ENCODE measurements around the gene HSPA12B.

HSPA12B gene

GRCh38 chr20:3753501-3754275 lies 21.2 kb downstream of the HSPA12B start:
- no peak overlapping the region for H3K27ac ChIP-seq (ENCODE audit: low read depth in 2 of 2, low read length in 2 of 2)
- peaks cover 0 to 10% of the 10 kb centered on the region in 2 donors for H3K36me3 ChIP-seq (ENCODE audit: control insufficient read depth in 2 of 2, insufficient read depth in 2 of 2, low read length in 2 of 2)

GRCh38 chr20:3754276-3754630 lies 21.8 kb downstream of the HSPA12B start:
- Histone ChIP-seq H3K4me3 (ENCODE audit: low read length in 2 of 2) (no peak overlapping the region), H3K27me3 (ENCODE audit: control insufficient read depth in 2 of 2, insufficient read depth in 2 of 2, low read length in 2 of 2) (peaks cover 0 to 7% of the 10 kb centered on the region in 2 donors), H3K27ac (ENCODE audit: low read depth in 2 of 2, low read length in 2 of 2) (no peak overlapping the region), H3K9ac (ENCODE audit: low read depth in 1 of 2, low read length in 2 of 2) (no peak overlapping the region), H3K9me3 (ENCODE audit: control insufficient read depth in 2 of 2, low read length in 2 of 2) (no peaks in the 10 kb centered on the region), H3K36me3 (ENCODE audit: control insufficient read depth in 2 of 2, insufficient read depth in 2 of 2, low read length in 2 of 2) (peaks cover 0 to 10% of the 10 kb centered on the region in 2 donors), H3K4me1 (ENCODE audit: control insufficient read depth in 2 of 2, insufficient read depth in 2 of 2, low read length in 2 of 2) (peaks cover 0 to 5% of the 10 kb centered on the region in 2 donors)

More at GRCh38 chr20:3753501-3754275, 21.2 kb downstream of the HSPA12B start:
- H3K4me1 ChIP-seq (ENCODE audit: control insufficient read depth in 2 of 2, insufficient read depth in 2 of 2, low read length in 2 of 2), result peaks cover 0 to 5% of the 10 kb centered on the region in 2 donors
- H3K4me3 ChIP-seq (ENCODE audit: low read length in 2 of 2), result no peak overlapping the region
- peaks cover 0 to 8% of the 10 kb centered on the region in 2 donors for H3K27me3 ChIP-seq (ENCODE audit: control insufficient read depth in 2 of 2, insufficient read depth in 2 of 2, low read length in 2 of 2)
- H3K9me3 ChIP-seq (ENCODE audit: control insufficient read depth in 2 of 2, low read length in 2 of 2), result no peaks in the 10 kb centered on the region
- no peak overlapping the region for H3K9ac ChIP-seq (ENCODE audit: low read depth in 1 of 2, low read length in 2 of 2)

- H3K4me3 ChIP-seq (ENCODE audit: low read length in 2 of 2), result no peak overlapping the region
- no peak overlapping the region for H3K27ac ChIP-seq (ENCODE audit: low read depth in 2 of 2, low read length in 2 of 2)
- peaks cover 0 to 7% of the 10 kb centered on the region in 2 donors for H3K27me3 ChIP-seq (ENCODE audit: control insufficient read depth in 2 of 2, insufficient read depth in 2 of 2, low read length in 2 of 2)
- no peak overlapping the region for H3K9ac ChIP-seq (ENCODE audit: low read depth in 1 of 2, low read length in 2 of 2)
- H3K9me3 ChIP-seq (ENCODE audit: control insufficient read depth in 2 of 2, low read length in 2 of 2), result no peaks in the 10 kb centered on the region
- peaks cover 0 to 2% of the 10 kb centered on the region in 2 donors for H3K4me1 ChIP-seq (ENCODE audit: control insufficient read depth in 2 of 2, insufficient read depth in 2 of 2, low read length in 2 of 2)
- peaks cover 0 to 10% of the 10 kb centered on the region in 2 donors for H3K36me3 ChIP-seq (ENCODE audit: control insufficient read depth in 2 of 2, insufficient read depth in 2 of 2, low read length in 2 of 2)
Measured at GRCh38 chr20:3755269-3755668, 22.8 kb downstream of the HSPA12B start.

GRCh38 chr20:3755814-3756480 lies 23.5 kb downstream of the HSPA12B start:
- no peak overlapping the region for H3K4me3 ChIP-seq (ENCODE audit: low read length in 2 of 2)
- H3K9ac ChIP-seq (ENCODE audit: low read depth in 1 of 2, low read length in 2 of 2), result no peak overlapping the region
- no peak overlapping the region for H3K27ac ChIP-seq (ENCODE audit: low read depth in 2 of 2, low read length in 2 of 2)
- H3K9me3 ChIP-seq (ENCODE audit: control insufficient read depth in 2 of 2, low read length in 2 of 2), result no peaks in the 10 kb centered on the region
- peaks cover 0 to 10% of the 10 kb centered on the region in 2 donors for H3K36me3 ChIP-seq (ENCODE audit: control insufficient read depth in 2 of 2, insufficient read depth in 2 of 2, low read length in 2 of 2)
- H3K27me3 ChIP-seq (ENCODE audit: control insufficient read depth in 2 of 2, insufficient read depth in 2 of 2, low read length in 2 of 2), result peaks cover 0 to under 1% of the 10 kb centered on the region in 2 donors
- H3K4me1 ChIP-seq (ENCODE audit: control insufficient read depth in 2 of 2, insufficient read depth in 2 of 2, low read length in 2 of 2), result peaks cover 0 to 2% of the 10 kb centered on the region in 2 donors

GRCh38 chr20:3757268-3757667 lies 24.8 kb downstream of the HSPA12B start:
- no peak overlapping the region for H3K27ac ChIP-seq (ENCODE audit: low read depth in 2 of 2, low read length in 2 of 2)
- peaks cover 0 to 10% of the 10 kb centered on the region in 2 donors for H3K36me3 ChIP-seq (ENCODE audit: control insufficient read depth in 2 of 2, insufficient read depth in 2 of 2, low read length in 2 of 2)
- H3K27me3 ChIP-seq (ENCODE audit: control insufficient read depth in 2 of 2, insufficient read depth in 2 of 2, low read length in 2 of 2), result no peaks in the 10 kb centered on the region
- H3K9ac ChIP-seq (ENCODE audit: low read depth in 1 of 2, low read length in 2 of 2), result no peak overlapping the region
- no peak overlapping the region for H3K4me3 ChIP-seq (ENCODE audit: low read length in 2 of 2)
- H3K4me1 ChIP-seq (ENCODE audit: control insufficient read depth in 2 of 2, insufficient read depth in 2 of 2, low read length in 2 of 2), result no peaks in the 10 kb centered on the region
- no peaks in the 10 kb centered on the region for H3K9me3 ChIP-seq (ENCODE audit: control insufficient read depth in 2 of 2, low read length in 2 of 2)

GRCh38 chr20:3758566-3758965 lies 26.1 kb downstream of the HSPA12B start:
- H3K27me3 ChIP-seq (ENCODE audit: control insufficient read depth in 2 of 2, insufficient read depth in 2 of 2, low read length in 2 of 2), result no peaks in the 10 kb centered on the region
- H3K9ac ChIP-seq (ENCODE audit: low read depth in 1 of 2, low read length in 2 of 2), result no peak overlapping the region
- no peaks in the 10 kb centered on the region for H3K9me3 ChIP-seq (ENCODE audit: control insufficient read depth in 2 of 2, low read length in 2 of 2)
- no peak overlapping the region for H3K4me3 ChIP-seq (ENCODE audit: low read length in 2 of 2)
- H3K4me1 ChIP-seq (ENCODE audit: control insufficient read depth in 2 of 2, insufficient read depth in 2 of 2, low read length in 2 of 2), result peaks cover 0 to under 1% of the 10 kb centered on the region in 2 donors
- no peak overlapping the region for H3K27ac ChIP-seq (ENCODE audit: low read depth in 2 of 2, low read length in 2 of 2)
- peaks cover 0 to 10% of the 10 kb centered on the region in 2 donors for H3K36me3 ChIP-seq (ENCODE audit: control insufficient read depth in 2 of 2, insufficient read depth in 2 of 2, low read length in 2 of 2)

- H3K27me3 ChIP-seq (ENCODE audit: control insufficient read depth in 2 of 2, insufficient read depth in 2 of 2, low read length in 2 of 2), result no peaks in the 10 kb centered on the region
- no peak overlapping the region for H3K27ac ChIP-seq (ENCODE audit: low read depth in 2 of 2, low read length in 2 of 2)
- H3K4me3 ChIP-seq (ENCODE audit: low read length in 2 of 2), result no peak overlapping the region
- H3K9ac ChIP-seq (ENCODE audit: low read depth in 1 of 2, low read length in 2 of 2), result no peak overlapping the region
- H3K36me3 ChIP-seq (ENCODE audit: control insufficient read depth in 2 of 2, insufficient read depth in 2 of 2, low read length in 2 of 2), result peaks cover 0 to 10% of the 10 kb centered on the region in 2 donors
- peaks cover 0 to 4% of the 10 kb centered on the region in 2 donors for H3K4me1 ChIP-seq (ENCODE audit: control insufficient read depth in 2 of 2, insufficient read depth in 2 of 2, low read length in 2 of 2)
- no peaks in the 10 kb centered on the region for H3K9me3 ChIP-seq (ENCODE audit: control insufficient read depth in 2 of 2, low read length in 2 of 2)
Measured at GRCh38 chr20:3759316-3759823, 26.9 kb downstream of the HSPA12B start.

- no peaks in the 10 kb centered on the region for H3K27me3 ChIP-seq (ENCODE audit: control insufficient read depth in 2 of 2, insufficient read depth in 2 of 2, low read length in 2 of 2)
- peaks cover 0 to 9% of the 10 kb centered on the region in 2 donors for H3K36me3 ChIP-seq (ENCODE audit: control insufficient read depth in 2 of 2, insufficient read depth in 2 of 2, low read length in 2 of 2)
- H3K4me3 ChIP-seq (ENCODE audit: low read length in 2 of 2), result no peak overlapping the region
- no peak overlapping the region for H3K27ac ChIP-seq (ENCODE audit: low read depth in 2 of 2, low read length in 2 of 2)
- no peak overlapping the region for H3K9ac ChIP-seq (ENCODE audit: low read depth in 1 of 2, low read length in 2 of 2)
- H3K4me1 ChIP-seq (ENCODE audit: control insufficient read depth in 2 of 2, insufficient read depth in 2 of 2, low read length in 2 of 2), result peaks cover 0 to 4% of the 10 kb centered on the region in 2 donors
- no peaks in the 10 kb centered on the region for H3K9me3 ChIP-seq (ENCODE audit: control insufficient read depth in 2 of 2, low read length in 2 of 2)
Measured at GRCh38 chr20:3759884-3760283, 27.4 kb downstream of the HSPA12B start.

GRCh38 chr20:3760655-3761348 lies 28.3 kb downstream of the HSPA12B start:
- H3K4me1 ChIP-seq (ENCODE audit: control insufficient read depth in 2 of 2, insufficient read depth in 2 of 2, low read length in 2 of 2), result peaks cover 0 to 4% of the 10 kb centered on the region in 2 donors
- no peaks in the 10 kb centered on the region for H3K27me3 ChIP-seq (ENCODE audit: control insufficient read depth in 2 of 2, insufficient read depth in 2 of 2, low read length in 2 of 2)
- peaks cover 0 to 6% of the 10 kb centered on the region in 2 donors for H3K36me3 ChIP-seq (ENCODE audit: control insufficient read depth in 2 of 2, insufficient read depth in 2 of 2, low read length in 2 of 2)
- no peak overlapping the region for H3K4me3 ChIP-seq (ENCODE audit: low read length in 2 of 2)
- no peaks in the 10 kb centered on the region for H3K9me3 ChIP-seq (ENCODE audit: control insufficient read depth in 2 of 2, low read length in 2 of 2)
- H3K27ac ChIP-seq (ENCODE audit: low read depth in 2 of 2, low read length in 2 of 2), result no peak overlapping the region
- no peak overlapping the region for H3K9ac ChIP-seq (ENCODE audit: low read depth in 1 of 2, low read length in 2 of 2)
